OCI-LY3 (cell line): ENCODE results near the gene CAMK1D.

Experiments
- H2AFZ ChIP-seq: fragments of 200-600, 300-600 bp; shearing (Covaris generic); 2 replicates; pipeline ENCODE4 v1.6.0; 2014; ENCODE audit warnings: antibody characterized with exemption, low read depth, low read length
- H3K27ac ChIP-seq: fragments of 200-600, 300-600 bp; sonication (generic); 2 replicates; pipeline ENCODE4 v1.5.1; 2014; ENCODE audit warnings: mild to moderate bottlenecking, low read length, moderate library complexity, mixed read lengths
- H3K27me3 ChIP-seq: fragments of 200-600, 300-600 bp; sonication (generic); 2 replicates; pipeline ENCODE4 v1.6.1; 2014; ENCODE audit warnings: low read depth, low read length, mixed read lengths
- H3K36me3 ChIP-seq: fragments of 200-600, 300-600 bp; sonication (generic); replicated peaks from 2 replicates; pipeline ENCODE3; 2014; ENCODE audit warnings: low read depth, low read length, mixed read lengths
- H3K4me1 ChIP-seq: fragments of 300-600, 200-600 bp; sonication (generic); 2 replicates; pipeline ENCODE4 v1.6.1; 2014; ENCODE audit warnings: low read length, mixed read lengths
- H3K4me2 ChIP-seq: fragments of 200-600, 300-600 bp; sonication (generic); 2 replicates; pipeline ENCODE4 v1.6.1; 2014; ENCODE audit warnings: low read length, mixed read lengths
- H3K4me3 ChIP-seq: fragments of 300-600, 200-600 bp; sonication (generic); 2 replicates; pipeline ENCODE4 v1.5.1; 2014; ENCODE audit warnings: antibody characterized with exemption, mild to moderate bottlenecking, low read length, moderate library complexity
- H3K79me2 ChIP-seq: fragments of 300-600, 200-600 bp; shearing (Covaris generic); 2 replicates; pipeline ENCODE4 v1.6.1; 2014; ENCODE audit warnings: mild to moderate bottlenecking, low read length, mixed read lengths
- H3K9ac ChIP-seq: fragments of 300-600, 200-600 bp; shearing (Covaris generic); 2 replicates; pipeline ENCODE4 v1.6.0; 2014; ENCODE audit warnings: mild to moderate bottlenecking, low read length, moderate library complexity
- H3K9me3 ChIP-seq: fragments of 200-600, 300-600 bp; shearing (Covaris generic); 2 replicates; pipeline ENCODE4 v1.6.1; 2014; ENCODE audit warnings: low read length, mixed read lengths; ENCODE audit not compliant: insufficient read depth
- H4K20me1 ChIP-seq: fragments of 200-600, 300-600 bp; sonication (generic); 2 replicates; pipeline ENCODE4 v1.6.1; 2016; ENCODE audit warnings: low read length, mixed read lengths; ENCODE audit not compliant: insufficient read depth
- CTCF ChIP-seq: fragments of 200-600, 300-600 bp; sonication (generic); IDR thresholded peaks from 2 replicates; pipeline ENCODE4 v1.5.1; 2014; ENCODE audit warnings: antibody characterized with exemption, low read length, low read depth
- EZH2phosphoT487 ChIP-seq: fragments of 200-600 bp; shearing (Covaris generic); IDR thresholded peaks from 2 replicates; pipeline ENCODE4 v1.6.1; 2018; ENCODE audit warnings: antibody characterized with exemption, mixed run types, low read depth

Gene CAMK1D

GRCh38 chr10:12758271-12758670, 408.9 kb downstream of the CAMK1D start:
- H3K27ac ChIP-seq: no peak overlapping the region
- no peak overlapping the region for H3K9ac ChIP-seq
- no peak overlapping the region for H3K4me3 ChIP-seq
- no peak overlapping the region for H2AFZ ChIP-seq
- TF ChIP-seq EZH2phosphoT487 (no peak), CTCF (no peak)
- no peaks in the 10 kb centered on the region for H3K79me2 ChIP-seq
- H3K36me3 ChIP-seq: no peaks in the 10 kb centered on the region
- no peaks in the 10 kb centered on the region for H3K9me3 ChIP-seq
- no peaks in the 10 kb centered on the region for H4K20me1 ChIP-seq
- H3K4me2 ChIP-seq: no peak overlapping the region
- H3K4me1 ChIP-seq: no peaks in the 10 kb centered on the region
- no peaks in the 10 kb centered on the region for H3K27me3 ChIP-seq

- H3K27me3 ChIP-seq: no peaks in the 10 kb centered on the region
- no peaks in the 10 kb centered on the region for H4K20me1 ChIP-seq
- H3K9ac ChIP-seq: no peak overlapping the region
- H3K9me3 ChIP-seq: no peaks in the 10 kb centered on the region
- H2AFZ ChIP-seq: no peak overlapping the region
- no peaks in the 10 kb centered on the region for H3K79me2 ChIP-seq
- no peak overlapping the region for H3K27ac ChIP-seq
- H3K4me2 ChIP-seq: no peak overlapping the region
- no peak overlapping the region for H3K4me3 ChIP-seq
- TF ChIP-seq EZH2phosphoT487 (no peak), CTCF (no peak)
- peaks cover 12% of the 10 kb centered on the region for H3K36me3 ChIP-seq
- H3K4me1 ChIP-seq: no peaks in the 10 kb centered on the region
Observed at GRCh38 chr10:12766223-12766622, 416.9 kb downstream of the CAMK1D start.

GRCh38 chr10:12768156-12769100, 419.1 kb downstream of the CAMK1D start:
- Histone ChIP-seq H3K4me1 (no peaks in the 10 kb centered on the region), H3K79me2 (no peaks in the 10 kb centered on the region), H3K36me3 (peaks cover 12% of the 10 kb centered on the region), H3K27ac (no peak overlapping the region), H3K27me3 (no peaks in the 10 kb centered on the region), H3K4me2 (no peak overlapping the region), H3K9ac (no peak overlapping the region), H3K4me3 (no peak overlapping the region), H4K20me1 (peaks cover 6% of the 10 kb centered on the region; the same call in 1 of the 2 replicates), H2AFZ (no peak overlapping the region), H3K9me3 (no peaks in the 10 kb centered on the region)
- TF ChIP-seq CTCF (no peak), EZH2phosphoT487 (no peak)

GRCh38 chr10:12769323-12770044, 420.1 kb downstream of the CAMK1D start:
- Histone ChIP-seq H3K27ac (no peak overlapping the region), H3K9ac (no peak overlapping the region), H3K4me2 (no peak overlapping the region), H3K4me3 (no peak overlapping the region), H3K36me3 (peaks cover 12% of the 10 kb centered on the region), H4K20me1 (peaks cover 6% of the 10 kb centered on the region; the same call in 1 of the 2 replicates), H2AFZ (no peak overlapping the region), H3K4me1 (no peaks in the 10 kb centered on the region), H3K79me2 (no peaks in the 10 kb centered on the region), H3K9me3 (no peaks in the 10 kb centered on the region), H3K27me3 (no peaks in the 10 kb centered on the region)
- TF ChIP-seq CTCF: no peak
- TF ChIP-seq EZH2phosphoT487: no peak
